ENCODE measurements around the gene SH3BP5L.
A peak's percentile ranks its signal among the peaks of the same experiment; 100 is the strongest.

Gene SH3BP5L

DNA sequence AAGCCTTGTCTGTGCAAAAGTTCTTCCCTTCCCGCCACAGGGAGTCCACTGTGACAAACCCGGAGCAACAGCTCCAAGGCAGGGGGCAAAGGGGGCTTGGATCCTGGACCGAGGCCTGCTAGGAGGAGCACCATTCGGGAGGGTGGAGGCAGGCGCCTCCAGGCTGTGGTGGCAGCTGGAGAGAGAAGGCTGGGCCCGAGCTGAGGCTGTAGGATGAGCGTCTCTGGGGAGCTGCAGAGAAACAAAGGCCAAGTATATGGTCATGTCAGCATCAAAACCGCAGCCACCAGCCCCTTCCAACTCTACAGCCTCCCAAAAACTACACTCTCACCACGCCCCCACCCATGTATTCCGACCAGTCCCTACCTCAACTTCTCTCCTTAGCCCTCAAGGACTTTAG lies 579 bp downstream of the SH3BP5L start:
- DNase-seq = no peak

DNA sequence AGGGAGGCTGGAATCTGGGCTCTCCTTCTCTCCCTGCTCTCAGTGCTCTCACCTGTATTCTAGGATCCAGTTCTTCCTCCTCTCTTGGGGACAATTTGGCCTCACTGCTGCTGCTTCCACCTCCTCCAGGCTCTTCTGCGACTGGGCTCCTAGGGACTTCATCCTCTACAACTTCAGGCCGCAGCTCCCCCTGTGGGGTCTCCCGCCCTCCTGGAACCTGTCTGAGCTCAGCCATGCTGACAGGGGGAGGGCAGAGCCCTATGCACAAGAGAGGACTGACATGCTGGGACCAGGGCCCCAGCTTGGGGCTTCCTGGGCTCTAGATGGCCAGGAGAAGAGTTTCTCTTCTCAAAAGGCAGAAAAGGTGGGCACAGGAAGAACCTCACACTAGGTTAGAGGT lies 1.0 kb downstream of the SH3BP5L start:
- DNase-seq = no peak

DNA sequence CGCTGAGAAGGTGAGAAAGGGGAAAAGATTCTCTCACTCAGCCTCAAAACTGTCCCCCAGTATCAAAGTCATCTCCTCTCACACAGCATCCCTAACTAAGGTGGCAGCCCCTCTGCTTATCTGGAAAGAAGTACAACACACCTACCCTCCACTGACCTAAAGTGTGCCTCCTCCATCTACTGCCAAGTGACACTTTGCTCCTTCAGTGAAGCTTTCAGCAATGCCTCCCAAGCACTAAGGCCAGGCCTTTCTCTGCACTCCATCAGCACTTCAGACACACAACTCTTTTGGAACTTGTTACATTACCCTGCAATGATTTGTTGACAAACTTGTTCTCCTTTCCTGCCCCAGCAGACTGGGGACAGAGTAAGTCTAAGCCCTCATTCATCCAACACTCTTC lies 1.4 kb downstream of the SH3BP5L start:
- no peak for DNase-seq

DNA sequence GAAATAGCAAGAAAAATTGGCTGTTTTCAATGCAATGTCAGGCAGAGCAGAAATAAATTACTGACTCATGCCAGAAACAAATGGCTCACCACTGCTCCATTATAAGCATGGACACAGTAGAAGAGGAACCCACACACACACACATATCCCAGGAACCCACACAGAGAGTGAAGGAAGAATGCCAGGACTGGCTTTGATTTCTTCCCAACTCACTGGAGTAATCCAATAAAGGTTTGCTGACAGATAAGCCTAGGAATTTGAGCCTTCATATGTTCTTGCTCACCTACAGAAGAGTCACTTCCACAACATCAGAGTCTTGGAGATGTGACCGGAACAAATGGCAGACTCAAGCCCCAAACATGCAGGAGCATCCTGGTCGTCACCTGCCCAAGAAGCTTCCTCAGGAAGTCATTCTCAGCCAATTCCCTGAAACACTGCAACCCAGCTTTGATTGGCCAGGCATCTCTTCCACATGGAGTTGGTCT lies 2.2 kb downstream of the SH3BP5L start:
- peak; percentile 94 for DNase-seq

DNA sequence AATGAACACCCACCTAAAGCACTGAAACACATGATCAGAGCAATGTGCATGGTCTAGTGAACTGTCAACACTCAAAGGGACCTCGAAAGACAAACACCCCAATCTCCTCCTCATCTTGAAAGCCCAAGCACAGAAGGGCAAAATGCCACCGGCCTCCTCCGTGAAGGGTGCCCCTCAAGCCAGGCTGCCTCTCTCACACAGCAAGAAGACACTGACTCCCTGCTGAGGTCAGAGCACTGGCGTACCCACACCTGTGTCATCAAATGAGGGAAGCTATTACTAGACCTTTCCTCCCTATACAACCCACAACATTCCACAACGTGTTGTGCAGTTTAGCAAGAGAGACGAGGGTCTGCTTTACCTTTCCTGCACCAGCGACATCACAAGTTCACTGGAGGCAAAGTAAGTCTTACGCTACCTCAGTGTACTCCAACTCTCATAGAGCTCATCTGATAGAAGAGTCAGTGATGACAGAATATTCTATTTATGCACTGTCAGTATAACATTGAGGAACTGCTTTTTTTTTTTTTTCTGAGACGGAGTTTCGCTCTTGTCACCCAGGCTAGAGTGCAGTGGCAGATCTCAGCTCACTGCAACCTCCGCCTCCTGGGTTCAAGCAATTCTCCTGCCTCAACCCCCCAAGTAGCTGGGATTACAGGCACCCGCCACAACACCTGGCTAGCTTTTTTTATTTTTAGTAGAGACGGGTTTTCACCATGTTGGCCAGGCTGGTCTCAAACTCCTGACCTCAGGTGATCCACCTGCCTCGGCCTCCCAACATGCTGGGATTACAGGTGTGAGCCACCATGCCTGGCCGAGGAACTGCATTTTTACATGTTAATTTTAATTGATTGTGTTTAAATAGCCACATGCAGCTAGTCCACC lies 3.3 kb downstream of the SH3BP5L start:
- no peak for DNase-seq

DNA sequence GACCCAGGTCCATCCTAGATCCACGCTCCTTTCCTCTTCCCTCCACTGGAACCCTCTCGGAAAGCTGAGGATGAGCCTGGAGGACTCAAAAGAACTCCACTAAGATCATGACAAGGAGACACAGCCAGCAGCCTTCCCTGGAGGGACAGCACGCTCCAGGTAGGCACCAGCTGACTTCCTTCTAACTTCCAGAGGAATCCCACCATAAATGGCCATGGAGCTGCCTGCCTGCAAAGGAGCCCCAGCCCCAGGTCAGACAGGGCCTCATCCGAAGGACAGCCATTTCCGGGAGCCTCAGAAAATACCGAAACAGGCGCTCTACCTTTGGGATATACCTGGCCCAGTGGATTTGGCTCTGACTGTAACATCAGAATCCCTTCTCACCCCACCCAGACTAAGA lies 4.1 kb downstream of the SH3BP5L start:
- no peak for DNase-seq

DNA sequence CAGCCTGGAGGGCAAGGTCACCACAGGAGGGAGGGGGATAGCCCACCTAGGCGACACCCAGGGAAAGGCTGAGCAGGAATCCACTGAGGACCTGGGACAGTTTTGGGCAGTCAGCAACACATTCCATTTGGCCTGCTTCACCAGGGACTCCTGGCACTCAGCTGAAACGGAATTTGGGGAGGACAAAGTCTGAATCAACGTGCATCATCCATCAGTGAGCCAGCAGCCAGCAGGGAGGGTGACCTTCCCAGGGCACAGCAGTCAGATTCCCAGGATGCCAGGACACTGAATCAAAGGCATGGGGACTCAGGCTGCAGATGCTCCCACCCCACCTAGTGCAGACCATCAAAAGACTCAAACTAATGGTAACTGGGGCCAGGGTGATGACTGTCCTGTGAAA lies 4.6 kb downstream of the SH3BP5L start:
- DNase-seq = peak; percentile 94

DNA sequence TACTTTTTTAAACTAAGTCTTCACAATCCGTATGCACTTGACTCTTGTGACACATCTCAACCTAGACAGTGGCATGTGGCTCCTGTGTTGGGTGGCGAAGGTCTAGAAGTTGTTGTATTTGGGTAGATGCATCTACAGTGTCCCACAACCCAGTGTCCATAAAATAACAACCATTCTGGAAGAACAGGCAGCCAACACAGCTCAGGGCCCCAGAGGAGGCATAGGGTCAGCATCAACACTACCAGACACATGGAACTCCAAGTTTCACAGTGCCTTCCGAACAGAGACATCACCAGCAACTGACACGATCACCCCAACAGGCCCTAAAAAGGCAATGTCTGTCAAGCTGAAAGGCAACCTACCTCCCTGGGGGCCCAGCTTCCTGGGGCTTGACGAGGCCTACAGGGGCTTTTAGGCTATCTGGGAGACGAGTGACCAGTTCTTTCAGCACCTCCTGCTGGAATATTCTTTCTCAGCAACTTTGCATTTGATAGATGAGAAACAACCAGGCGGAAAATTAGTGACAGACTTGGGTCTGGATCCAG lies 5.6 kb downstream of the SH3BP5L start:
- no peak for DNase-seq

DNA sequence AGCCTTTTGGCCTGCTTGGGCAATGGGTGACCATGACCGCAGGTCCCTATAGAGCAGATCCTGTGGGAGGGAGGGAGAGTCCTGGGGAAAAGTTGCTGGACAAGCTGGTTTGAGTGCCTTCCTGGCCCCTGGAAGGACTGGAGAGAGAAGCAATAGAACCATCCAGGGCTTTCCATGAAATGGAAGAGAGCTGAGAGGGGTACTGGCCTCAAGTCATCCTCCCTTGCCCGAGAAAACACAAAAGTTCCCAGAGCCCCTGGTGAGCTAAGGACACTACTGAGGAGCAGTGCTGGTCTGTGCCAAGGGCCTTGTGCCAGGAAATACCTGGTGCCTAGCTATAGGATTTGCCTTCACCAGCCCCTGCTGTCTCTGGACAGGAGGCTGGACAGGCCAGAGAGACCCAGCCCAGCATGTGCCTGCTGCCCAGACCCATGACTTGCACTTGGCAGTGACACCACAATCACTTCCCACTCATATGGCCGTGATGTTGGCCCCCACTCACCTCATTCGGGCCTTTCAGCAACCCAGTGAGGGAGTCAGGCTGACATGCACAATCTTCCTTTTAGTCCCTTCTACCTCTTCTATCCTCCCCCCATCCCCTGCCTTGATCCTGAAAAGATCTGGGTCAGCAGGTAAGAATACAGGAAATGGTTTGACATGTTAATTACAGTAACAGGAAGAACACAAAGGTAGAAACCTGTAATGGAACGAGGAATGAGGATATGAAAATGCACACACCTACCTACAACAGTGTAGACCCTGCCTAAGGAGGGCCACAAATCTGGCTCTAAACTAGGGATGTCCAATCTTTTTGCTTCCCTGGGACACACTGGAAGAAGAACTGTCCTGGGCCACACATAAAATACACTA lies 7.0 kb downstream of the SH3BP5L start:
- DNase-seq = no peak

DNA sequence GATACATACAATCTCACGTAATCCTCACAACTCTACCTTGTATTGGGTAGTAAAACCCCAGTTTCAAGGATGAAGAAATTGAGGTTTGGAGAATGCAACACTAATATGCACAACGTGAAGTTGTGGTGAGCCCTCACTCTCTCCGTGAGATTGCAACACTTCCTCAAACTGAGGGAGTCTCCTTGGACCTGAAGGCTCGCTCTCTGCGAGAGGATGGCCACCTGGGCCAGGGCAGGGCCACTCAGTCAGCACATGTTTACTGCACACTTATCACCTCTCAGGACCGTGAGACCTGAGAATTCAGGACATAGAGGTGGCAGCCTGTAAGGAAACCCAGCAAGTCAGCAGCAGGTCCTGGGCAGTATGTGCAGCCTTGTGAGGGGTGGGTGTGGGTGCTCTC lies 8.7 kb downstream of the SH3BP5L start:
- no peak for DNase-seq

DNA sequence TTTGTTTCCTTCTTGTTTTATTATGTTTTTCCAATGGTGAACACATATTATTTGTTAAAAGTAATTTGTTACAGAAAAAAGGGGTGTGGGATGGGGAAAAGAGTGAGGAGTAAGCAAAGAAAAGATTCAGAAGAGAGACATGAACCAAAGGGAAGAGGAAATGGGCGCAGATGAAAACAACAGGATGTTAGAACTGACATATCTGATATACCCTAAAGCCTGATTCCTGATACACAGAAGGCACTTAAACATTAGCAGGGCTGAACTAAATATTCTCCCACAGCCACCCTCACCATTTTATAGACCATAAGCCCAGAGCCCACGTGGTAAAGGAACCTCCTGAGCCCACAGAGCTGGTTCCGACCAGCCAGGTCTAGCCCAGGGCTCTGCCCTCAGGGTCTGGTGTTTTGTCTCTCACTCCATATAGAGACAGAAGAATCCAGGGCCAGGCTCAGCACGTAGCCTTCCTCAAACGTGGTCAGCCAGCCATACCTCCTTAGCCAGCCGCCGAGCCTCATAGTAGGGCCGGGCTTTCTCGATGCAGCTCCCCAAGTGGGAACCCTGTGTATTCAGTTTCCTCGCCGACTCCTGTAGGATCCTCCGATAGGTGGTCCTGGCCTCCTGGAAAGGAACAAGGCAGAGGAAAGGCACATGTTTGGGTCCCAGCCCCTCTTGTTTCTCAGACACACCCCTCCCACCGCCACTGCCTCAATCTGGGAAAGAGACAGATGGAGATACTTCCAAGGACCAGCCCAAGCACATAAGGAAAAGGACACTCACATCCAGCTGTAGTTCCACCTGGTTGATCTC lies 9.5 kb downstream of the SH3BP5L start:
- DNase-seq = no peak

DNA sequence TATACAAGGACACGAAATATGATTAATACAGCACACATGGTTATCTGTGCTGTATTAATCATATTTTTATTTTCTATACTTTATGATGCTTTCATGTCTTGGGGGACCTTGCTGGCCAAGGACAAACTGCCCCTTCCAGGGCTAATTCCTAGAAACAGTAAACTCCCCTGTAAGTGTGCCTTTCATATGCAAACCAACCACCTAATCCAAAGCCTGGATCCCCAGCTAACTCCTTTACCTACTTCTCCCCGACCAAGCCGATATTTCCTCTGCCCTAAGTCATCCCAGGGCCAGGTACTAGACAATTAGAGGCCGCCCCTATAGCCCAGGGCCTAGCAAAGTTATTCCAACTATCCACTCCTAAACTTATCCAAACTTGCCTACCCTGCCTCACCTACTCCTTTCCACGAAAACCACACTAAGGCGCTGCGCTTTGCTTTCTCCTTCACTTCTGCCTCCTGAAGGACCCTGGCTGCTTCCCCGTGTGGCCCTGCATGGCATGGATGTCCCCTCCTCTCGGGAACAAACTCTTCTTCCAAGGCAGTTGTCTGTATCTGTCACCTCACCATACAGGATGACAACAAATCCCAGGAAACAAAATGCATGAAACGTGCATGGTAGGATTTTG lies 10.2 kb downstream of the SH3BP5L start:
- DNase-seq = no peak

DNA sequence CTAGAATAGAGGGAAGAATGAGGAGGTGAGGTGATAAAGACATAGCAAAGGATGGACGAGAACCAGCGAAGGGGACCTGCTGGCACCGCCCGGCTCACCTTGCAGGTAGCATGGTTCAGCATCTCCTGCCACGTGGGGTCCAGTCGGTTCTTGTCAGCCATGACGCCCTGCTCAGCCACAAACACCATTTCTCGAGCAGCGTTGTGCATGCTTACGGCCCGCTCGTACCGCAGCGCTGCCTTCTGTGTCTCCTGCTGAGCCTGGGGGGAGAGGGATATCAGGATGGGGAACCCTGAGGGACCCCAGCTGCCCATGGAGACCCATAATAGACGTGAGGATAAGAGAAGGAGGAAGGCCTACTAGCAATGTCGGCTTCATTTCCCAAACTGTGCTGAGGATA lies 11.4 kb downstream of the SH3BP5L start:
- no peak for DNase-seq

DNA sequence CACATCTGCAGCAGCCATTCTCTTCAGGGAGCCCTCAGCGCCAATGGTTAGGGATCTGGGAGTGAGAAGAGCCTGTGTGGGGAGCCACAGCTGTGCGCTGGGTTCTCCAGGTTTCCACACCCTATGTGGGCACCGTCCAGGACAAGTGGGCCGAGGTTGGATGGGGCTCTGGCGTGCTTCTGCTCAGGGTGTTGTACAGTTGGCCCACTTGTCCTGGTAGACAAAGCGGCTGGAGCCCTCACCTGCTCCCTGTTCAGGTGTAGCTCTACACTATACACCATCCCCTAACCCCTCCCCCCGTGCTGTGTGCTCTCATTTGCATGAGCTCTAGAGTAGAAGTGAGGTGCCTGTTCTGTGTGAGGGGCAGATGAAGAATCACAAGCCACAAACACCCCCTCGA lies 12.2 kb downstream of the SH3BP5L start:
- no peak for DNase-seq

DNA sequence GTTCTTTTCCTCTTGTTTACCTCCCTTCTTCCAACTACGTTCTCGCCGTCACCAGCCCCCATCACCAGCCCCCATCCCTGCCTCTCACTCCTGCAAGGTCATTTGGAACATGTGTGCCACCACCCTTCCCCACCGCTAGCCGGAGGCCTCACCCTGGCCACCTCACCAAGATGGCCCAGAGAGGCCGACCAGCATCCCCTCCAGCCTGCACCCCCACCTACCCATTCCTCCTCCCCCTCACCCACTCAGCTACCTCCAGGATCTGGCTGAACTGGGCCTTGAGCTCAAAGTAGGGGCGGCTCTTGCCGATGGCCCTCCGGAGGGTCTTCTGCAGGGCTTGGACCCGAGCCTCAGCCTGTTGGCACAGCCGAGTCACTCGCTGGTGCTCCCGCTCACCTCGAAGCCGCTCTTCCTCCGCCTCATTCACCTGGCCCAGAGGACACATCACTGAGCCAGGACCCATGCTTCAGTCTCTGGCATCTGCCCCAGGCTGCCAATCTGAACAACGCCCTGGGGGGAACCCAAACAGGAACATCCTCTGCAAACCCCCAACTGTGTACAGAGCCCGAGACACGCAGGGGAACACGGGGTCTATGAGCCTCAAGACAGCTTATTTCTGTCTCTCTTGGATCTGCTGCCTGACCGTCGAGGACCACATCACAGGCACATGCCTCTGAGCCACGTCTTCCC lies 12.8 kb downstream of the SH3BP5L start:
- no peak for DNase-seq

DNA sequence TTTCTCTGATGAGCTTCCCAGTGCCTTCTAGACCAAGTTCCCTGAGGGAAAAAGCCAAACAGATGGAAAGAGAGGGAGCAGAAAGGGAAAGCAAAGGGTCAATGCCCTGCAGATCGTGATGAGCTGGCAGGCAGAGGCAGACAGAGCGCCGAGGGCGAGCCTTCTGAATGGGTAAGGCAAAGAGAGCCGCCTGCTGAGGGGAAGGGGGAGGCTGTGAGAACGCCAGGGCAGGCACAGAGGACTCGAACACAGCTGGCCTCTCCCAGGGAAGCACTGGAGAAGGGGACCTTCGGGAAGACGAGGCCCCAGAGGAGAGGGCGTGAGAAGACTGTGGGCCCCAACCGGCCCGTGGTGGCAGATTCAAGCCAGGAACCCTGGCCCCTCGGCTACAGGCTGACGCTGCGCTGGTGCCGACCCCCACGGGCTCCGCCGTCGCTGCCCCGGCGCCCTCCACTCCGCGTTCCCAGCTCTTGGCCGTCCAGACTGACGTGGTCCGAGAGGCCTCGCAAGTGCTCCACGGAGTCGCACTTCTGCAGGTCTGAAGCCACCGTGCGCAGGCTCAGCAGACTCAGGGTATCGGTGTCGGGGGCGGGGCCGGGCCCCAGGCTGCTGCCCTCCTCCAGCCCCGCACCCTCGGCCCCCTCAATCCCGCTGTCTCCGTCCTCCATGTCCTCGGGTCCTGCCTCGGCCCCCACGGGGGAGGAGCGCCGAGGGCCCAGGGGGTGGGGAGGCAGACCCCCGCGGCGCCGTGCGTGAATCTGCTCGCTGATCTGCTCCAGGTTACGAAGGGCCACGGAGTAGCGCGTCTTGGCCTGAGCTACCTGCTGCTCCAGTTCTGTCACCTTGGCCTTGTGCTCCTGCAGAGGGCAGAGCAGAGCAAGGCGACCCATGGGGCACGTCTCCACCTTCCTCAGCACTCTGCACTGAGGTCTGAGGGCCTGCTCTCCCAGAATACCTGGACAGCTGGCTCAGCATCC lies 13.9 kb downstream of the SH3BP5L start:
- DNase-seq = no peak

DNA sequence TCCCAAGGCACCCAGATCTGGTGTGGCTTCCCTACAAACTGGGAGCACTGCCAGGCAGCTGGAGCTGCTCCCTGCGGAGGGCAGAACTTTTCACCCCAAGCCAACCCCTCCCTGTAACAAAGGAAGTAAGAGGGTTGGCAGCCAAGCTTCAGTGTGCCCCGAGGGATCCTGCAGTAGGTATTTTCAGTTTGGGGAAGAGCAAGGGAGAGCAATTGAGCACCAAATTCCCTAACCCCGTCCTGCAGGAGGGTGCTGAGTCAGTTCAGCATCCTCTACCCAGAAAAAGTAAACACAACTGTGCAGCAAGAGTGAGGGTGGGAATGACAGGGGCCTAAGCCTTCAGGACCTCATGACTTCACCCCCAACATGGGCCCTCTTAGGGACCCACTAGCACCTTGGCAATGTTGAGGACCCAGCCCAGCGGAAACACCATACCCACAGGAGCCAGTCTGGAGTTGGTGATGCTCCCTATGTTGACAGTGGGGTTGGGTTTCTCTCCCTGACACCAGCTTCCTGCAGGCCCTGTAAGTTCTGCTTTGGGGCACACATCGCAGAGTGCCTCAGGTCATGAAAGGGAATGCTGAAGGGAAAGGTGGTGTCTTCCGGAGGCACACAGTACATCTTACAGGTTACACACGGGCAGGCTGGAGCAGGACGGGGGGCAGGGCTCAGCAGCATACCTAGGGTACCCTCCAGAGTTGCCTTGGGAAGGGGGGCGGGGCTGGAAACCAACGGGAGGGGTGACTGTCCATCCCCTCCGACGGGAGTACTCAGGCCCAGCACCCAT lies 14.8 kb downstream of the SH3BP5L start:
- no peak for DNase-seq

DNA sequence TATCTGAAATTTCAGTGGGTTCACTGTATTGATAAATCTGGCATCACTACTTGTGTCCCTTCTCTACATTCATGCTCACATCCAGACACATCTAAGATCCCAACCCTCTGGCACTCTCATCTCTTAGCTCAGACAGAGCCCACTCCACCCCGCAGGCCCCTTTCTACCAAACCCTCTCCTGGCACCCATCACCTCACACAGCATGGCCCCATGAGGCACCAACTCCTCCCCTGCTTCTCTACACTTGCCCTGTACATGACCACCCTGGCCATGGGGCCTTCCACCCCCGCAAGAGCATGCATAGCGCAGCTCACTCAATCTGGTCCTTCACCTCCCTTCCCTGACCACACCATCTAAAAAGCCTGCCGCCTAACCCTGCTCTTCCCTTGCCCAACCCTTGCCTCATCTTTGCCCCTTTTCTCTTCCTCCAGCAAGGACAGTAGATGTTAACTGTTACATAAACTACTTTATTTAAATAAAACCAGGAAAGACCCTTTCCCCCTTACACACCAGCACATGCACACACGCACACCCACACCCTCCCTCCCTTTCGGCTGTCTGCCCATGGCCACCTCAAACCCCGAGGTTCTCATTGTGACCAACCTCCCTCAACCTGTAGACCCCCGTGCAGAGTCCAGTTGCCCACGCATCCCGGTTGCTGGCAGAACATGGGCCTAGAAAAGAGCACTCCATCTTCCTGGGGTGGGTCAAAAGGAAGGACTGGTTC lies 15.6 kb downstream of the SH3BP5L start:
- DNase-seq = no peak

DNA sequence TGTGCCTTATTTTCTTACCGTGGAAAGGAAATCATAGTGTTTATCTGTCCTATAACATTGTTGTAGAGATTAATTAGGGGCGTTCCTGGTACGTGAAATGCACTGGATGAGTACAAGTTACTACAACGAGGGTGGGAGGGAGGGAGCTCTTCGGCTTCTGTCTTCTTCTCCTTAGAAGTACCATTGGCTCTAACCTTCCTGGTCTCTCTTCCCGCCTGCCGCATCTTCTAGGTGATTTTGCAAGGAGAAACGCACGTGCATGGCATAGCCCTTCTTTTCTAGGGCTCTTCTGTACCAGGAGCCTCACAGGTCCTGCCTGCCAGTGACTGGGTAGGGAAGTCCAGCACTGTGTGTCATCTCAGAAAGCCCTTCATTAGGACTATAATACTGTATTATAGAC lies 16.8 kb downstream of the SH3BP5L start:
- DNase-seq = no peak

Data from fibroblast of skin of right biceps (primary cell).